Adrenal gland (tissue), 5 donors: ENCODE measurements around the gene MYO5B.

Experiments used
- POLR2A ChIP-seq, 2 donors: fragments of 450-650 bp; IDR thresholded peaks; one replicate each; pipeline ENCODE4 v1.6.1; 2017; ENCODE audit warnings: antibody characterized with exemption in 2 of 2, mild to moderate bottlenecking in 2 of 2, moderate library complexity in 1 of 2
- TF ChIP-seq, protein P1 (sequence below), 6 experiments: fragments of 450-650 bp in 4 of 6; fragments of 200-600 bp in 2 of 6; sonication (generic) in 1 of 6; IDR thresholded peaks; 1 replicate in 5 of 6; 2 replicates in 1 of 6; pipeline versions ENCODE4 v1.5.1 to v1.8.0; 2016 to 2021; ENCODE audit warnings: antibody characterized with exemption in 6 of 6, mild to moderate bottlenecking in 2 of 6, moderate library complexity in 1 of 6
- donor health status: DM: no; HTN: no; CAD: no.

DNA sequence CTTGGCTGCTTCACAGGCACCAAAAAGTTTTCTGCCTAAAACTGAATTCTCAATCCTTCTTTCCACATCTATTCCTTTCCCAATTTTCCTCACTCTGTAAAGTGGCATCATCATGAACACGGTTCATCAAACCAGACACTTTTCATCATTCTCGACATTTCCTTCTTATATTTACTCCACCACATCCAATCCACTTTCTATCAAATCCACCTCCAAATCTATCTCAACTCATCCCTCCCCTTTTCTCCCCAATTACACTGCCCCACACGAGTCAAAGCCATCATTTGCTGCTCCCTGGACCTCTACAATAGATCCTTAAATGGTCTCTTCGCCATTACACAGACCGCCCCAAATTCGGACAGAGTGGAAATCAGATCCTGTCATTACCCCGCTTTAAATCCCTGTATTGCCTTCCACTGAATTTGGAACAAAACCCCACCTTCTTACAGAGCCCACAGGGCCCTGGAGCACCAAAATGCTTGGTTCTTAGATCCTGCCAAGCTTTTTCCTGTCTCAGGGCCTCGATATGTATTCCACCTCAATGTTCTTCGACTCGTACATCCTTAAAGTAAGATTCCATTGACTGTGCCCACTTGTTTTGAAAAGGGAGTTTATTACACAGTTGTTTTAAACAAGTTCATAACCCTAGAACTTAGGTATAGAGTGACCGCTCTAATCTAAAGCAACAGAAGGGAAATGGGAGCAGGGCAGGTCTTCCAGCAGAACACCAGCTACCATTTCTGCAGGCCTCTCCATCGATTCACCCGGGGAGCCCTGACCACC is 382.5 kb downstream of the MYO5B start:
- TF ChIP-seq, protein P1, sequence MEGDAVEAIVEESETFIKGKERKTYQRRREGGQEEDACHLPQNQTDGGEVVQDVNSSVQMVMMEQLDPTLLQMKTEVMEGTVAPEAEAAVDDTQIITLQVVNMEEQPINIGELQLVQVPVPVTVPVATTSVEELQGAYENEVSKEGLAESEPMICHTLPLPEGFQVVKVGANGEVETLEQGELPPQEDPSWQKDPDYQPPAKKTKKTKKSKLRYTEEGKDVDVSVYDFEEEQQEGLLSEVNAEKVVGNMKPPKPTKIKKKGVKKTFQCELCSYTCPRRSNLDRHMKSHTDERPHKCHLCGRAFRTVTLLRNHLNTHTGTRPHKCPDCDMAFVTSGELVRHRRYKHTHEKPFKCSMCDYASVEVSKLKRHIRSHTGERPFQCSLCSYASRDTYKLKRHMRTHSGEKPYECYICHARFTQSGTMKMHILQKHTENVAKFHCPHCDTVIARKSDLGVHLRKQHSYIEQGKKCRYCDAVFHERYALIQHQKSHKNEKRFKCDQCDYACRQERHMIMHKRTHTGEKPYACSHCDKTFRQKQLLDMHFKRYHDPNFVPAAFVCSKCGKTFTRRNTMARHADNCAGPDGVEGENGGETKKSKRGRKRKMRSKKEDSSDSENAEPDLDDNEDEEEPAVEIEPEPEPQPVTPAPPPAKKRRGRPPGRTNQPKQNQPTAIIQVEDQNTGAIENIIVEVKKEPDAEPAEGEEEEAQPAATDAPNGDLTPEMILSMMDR (IDR thresholded peaks at IDR 0.05), result no peak
- TF ChIP-seq POLR2A (IDR thresholded peaks at IDR 0.05), result no peak
